Body of pancreas (tissue), 4 donors: ENCODE results near the gene TTC39C.

Experiments used
- CTCF ChIP-seq, 7 experiments: fragments of 450-650 bp in 4 of 7; fragments of 200-600 bp in 3 of 7; sonication (generic) in 3 of 7; IDR thresholded peaks; one replicate each; pipeline ENCODE4 v1.5.1; 2016 to 2019; ENCODE audit warnings: antibody characterized with exemption in 7 of 7
- POLR2A ChIP-seq, 3 donors: fragments of 450-650 bp; IDR thresholded peaks; one replicate each; pipeline ENCODE4 v1.6.1; 2016; ENCODE audit warnings: antibody characterized with exemption in 3 of 3, mild to moderate bottlenecking in 2 of 3

GRCh38 chr18:24111936-24112335 is 97.4 kb downstream of the TTC39C start:
- no peak for TF ChIP-seq CTCF (IDR thresholded peaks at IDR 0.05)
- no peak for TF ChIP-seq POLR2A (IDR thresholded peaks at IDR 0.05)
